ENCODE measurements around the gene CLDN20. TPM values are rescaled to one million over a fixed set of nuclear protein-coding genes. Genes with fewer than 3 reads are reported as not detected.

Gene CLDN20
- total and polyA plus RNA-seq, 2 donors, result not detected

DNA sequence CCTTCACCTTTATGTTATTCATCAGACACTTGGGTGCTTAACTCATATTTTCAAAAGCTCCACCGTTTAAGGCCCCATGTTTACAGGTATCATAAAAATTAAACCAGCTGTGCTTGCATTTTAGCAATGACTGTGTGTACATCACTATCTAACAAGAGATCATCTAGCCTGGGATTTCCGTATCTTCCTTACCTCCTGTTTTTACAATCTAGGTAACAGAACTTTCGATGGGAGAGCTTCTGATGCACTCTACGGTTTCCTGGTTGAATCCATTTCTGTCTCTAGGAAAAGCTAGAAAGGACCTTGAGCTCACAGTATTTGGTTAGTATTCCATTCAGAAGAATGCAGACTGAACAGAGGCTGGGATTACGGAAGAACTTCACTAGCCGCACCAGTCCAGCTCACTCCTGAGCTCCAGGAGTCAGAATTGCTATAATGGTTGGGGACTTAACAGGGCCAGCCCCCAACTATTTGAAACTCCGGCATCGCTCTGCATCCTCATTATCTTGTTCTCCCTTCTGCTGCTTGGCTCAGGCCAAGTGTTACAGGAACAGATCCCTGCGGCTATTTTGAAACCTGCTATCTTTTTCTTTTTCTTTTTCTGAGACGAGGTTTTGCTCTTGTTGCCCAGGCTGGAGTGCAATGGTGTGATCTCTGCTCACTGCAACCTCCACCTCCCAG lies 13.0 kb upstream of the CLDN20 start:
- no peaks in the 10 kb centered on the region for H3K4me1 ChIP-seq (ENCODE audit: control insufficient read depth in 2 of 2, insufficient read depth in 2 of 2, low read length in 2 of 2)
- H3K27me3 ChIP-seq (ENCODE audit: control insufficient read depth in 2 of 2, insufficient read depth in 1 of 2, low read length in 1 of 2), result no peaks in the 10 kb centered on the region
- H3K4me3 ChIP-seq (ENCODE audit: low read length in 2 of 2), result no peak overlapping the region
- peaks cover 0 to 1% of the 10 kb centered on the region in 2 donors for H3K9me3 ChIP-seq (ENCODE audit: control insufficient read depth in 2 of 2, insufficient read depth in 1 of 2, low read length in 1 of 2)
- peaks cover 29 to 31% of the 10 kb centered on the region in 2 donors for H3K36me3 ChIP-seq (ENCODE audit: control insufficient read depth in 2 of 2, insufficient read depth in 2 of 2, low read length in 1 of 2)
- DNase-seq (ENCODE audit: low read depth in 6 of 9, low spot score in 9 of 9), result no peak
- H3K27ac ChIP-seq (ENCODE audit: low read depth in 1 of 2, low read length in 1 of 2), result no peak overlapping the region
- 98% methylated on average over 10 of the region's 10 CpGs for WGBS

DNA sequence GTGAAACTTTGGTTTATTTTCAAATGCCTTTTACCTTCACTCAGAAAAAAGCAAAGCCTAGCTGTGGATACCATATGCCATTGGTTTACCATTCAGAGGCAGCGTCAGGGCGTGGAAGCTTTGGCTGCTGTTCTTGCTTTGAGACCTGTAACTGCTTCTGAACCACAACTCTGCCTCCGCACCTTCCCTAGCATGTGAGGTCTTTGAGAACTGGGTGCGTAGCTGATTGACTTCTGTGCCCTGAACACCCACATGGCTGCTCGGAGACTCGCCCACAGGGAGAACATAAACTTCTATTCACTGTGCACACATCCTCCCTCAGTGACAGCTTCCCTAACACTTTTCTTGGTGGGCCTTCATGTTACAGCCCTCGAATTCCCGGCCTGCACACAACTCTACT lies 11.2 kb upstream of the CLDN20 start:
- H3K36me3 ChIP-seq (ENCODE audit: control insufficient read depth in 2 of 2, insufficient read depth in 2 of 2, low read length in 1 of 2), result peaks cover 35 to 38% of the 10 kb centered on the region in 2 donors
- H3K27ac ChIP-seq (ENCODE audit: low read depth in 1 of 2, low read length in 1 of 2), result no peak overlapping the region
- no peaks in the 10 kb centered on the region for H3K27me3 ChIP-seq (ENCODE audit: control insufficient read depth in 2 of 2, insufficient read depth in 1 of 2, low read length in 1 of 2)
- H3K9me3 ChIP-seq (ENCODE audit: control insufficient read depth in 2 of 2, insufficient read depth in 1 of 2, low read length in 1 of 2), result peaks cover 0 to 1% of the 10 kb centered on the region in 2 donors
- H3K4me3 ChIP-seq (ENCODE audit: low read length in 2 of 2), result no peak overlapping the region
- no peak for DNase-seq (ENCODE audit: low read depth in 6 of 9, low spot score in 9 of 9)
- no peaks in the 10 kb centered on the region for H3K4me1 ChIP-seq (ENCODE audit: control insufficient read depth in 2 of 2, insufficient read depth in 2 of 2, low read length in 2 of 2)
- WGBS, result 96% methylated on average over 8 of the region's 8 CpGs

DNA sequence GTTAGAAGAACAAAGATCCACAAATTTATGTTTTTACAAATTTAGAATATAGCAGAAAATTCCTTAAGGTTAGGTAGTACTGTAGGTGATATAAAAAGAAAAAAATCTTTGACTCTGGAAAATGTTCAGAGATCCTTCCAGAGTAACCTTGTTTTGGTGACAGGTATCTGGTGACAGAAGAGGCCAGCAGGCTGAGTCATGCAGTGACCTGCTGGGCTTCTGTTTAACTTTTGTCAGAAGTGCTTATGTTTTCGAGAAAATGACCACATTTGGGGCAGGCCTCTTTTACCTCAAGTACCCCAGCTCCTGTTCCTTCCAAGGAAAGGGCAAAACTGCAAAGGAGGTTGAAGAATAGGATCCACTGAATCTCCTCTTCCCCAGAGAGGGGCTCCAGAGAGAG lies 10.5 kb upstream of the CLDN20 start:
- WGBS, result 89% methylated on average over 1 of the region's 1 CpG
- Histone ChIP-seq H3K9me3 (ENCODE audit: control insufficient read depth in 2 of 2, insufficient read depth in 1 of 2, low read length in 1 of 2) (peaks cover 0 to 1% of the 10 kb centered on the region in 2 donors), H3K27me3 (ENCODE audit: control insufficient read depth in 2 of 2, insufficient read depth in 1 of 2, low read length in 1 of 2) (no peaks in the 10 kb centered on the region), H3K4me3 (ENCODE audit: low read length in 2 of 2) (no peak overlapping the region), H3K36me3 (ENCODE audit: control insufficient read depth in 2 of 2, insufficient read depth in 2 of 2, low read length in 1 of 2) (peaks cover 38 to 40% of the 10 kb centered on the region in 2 donors), H3K4me1 (ENCODE audit: control insufficient read depth in 2 of 2, insufficient read depth in 2 of 2, low read length in 2 of 2) (no peaks in the 10 kb centered on the region), H3K27ac (ENCODE audit: low read depth in 1 of 2, low read length in 1 of 2) (no peak overlapping the region)
- DNase-seq (ENCODE audit: low read depth in 6 of 9, low spot score in 9 of 9), result no peak

DNA sequence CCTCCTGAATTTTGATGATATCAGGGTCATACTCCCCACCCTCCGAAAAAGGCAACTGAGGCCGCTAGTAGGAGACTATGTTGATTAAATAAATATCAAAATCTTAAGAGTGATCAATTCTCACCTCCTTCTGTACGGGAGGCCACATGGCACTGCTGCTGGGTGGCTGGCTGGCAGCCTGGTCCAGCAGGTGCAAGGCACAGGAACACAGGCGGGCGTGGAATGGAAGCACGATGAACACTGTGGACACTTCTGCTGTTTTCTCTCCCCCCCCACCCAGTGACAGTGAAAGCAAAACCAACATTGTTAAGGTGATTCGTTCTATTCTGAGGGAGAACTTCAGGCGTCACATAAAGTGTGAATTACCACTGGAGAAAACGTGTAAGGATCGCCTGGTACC lies 9.7 kb upstream of the CLDN20 start:
- Histone ChIP-seq H3K9me3 (ENCODE audit: control insufficient read depth in 2 of 2, insufficient read depth in 1 of 2, low read length in 1 of 2) (peaks cover 0 to 1% of the 10 kb centered on the region in 2 donors), H3K4me1 (ENCODE audit: control insufficient read depth in 2 of 2, insufficient read depth in 2 of 2, low read length in 2 of 2) (no peaks in the 10 kb centered on the region), H3K27me3 (ENCODE audit: control insufficient read depth in 2 of 2, insufficient read depth in 1 of 2, low read length in 1 of 2) (no peaks in the 10 kb centered on the region), H3K36me3 (ENCODE audit: control insufficient read depth in 2 of 2, insufficient read depth in 2 of 2, low read length in 1 of 2) (peaks cover 45 to 47% of the 10 kb centered on the region in 2 donors), H3K27ac (ENCODE audit: low read depth in 1 of 2, low read length in 1 of 2) (no peak overlapping the region), H3K4me3 (ENCODE audit: low read length in 2 of 2) (no peak overlapping the region)
- no peak for DNase-seq (ENCODE audit: low read depth in 6 of 9, low spot score in 9 of 9)
- WGBS, result 98% methylated on average over 10 of the region's 10 CpGs

DNA sequence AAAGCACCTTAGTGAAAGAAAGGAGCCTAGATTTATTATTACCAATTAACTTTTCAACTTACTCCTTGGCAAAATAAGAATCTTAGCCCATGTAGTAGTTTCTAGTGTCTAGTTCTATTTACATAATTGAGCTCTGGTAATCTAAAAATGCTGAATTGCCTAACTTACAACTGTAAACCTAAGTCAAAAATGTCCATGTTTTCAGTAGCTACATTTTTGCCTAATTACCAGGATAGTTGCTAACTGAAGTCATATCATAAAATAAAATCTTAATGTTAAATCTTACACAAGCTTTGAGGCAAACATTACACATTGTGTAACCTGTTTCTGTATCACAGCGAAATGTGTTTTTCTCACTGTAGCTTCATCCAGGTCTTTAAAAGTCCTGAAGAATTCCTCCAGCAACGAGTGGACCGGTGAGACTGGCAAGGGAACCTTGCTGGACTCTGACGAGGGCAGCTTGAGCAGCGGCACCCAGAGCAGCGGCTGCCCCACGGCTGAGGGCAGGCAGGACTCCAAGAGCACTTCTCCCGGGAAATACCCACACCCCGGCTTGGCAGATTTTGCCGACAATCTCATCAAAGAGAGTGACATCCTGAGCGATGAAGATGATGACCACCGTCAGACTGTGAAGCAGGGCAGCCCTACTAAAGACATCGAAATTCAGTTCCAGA lies 7.6 kb upstream of the CLDN20 start:
- Histone ChIP-seq H3K9me3 (ENCODE audit: control insufficient read depth in 2 of 2, insufficient read depth in 1 of 2, low read length in 1 of 2) (peaks cover 0 to 1% of the 10 kb centered on the region in 2 donors), H3K27ac (ENCODE audit: low read depth in 1 of 2, low read length in 1 of 2) (no peak overlapping the region), H3K4me1 (ENCODE audit: control insufficient read depth in 2 of 2, insufficient read depth in 2 of 2, low read length in 2 of 2) (no peaks in the 10 kb centered on the region), H3K27me3 (ENCODE audit: control insufficient read depth in 2 of 2, insufficient read depth in 1 of 2, low read length in 1 of 2) (no peaks in the 10 kb centered on the region), H3K36me3 (ENCODE audit: control insufficient read depth in 2 of 2, insufficient read depth in 2 of 2, low read length in 1 of 2) (peaks cover 45 to 54% of the 10 kb centered on the region in 2 donors), H3K4me3 (ENCODE audit: low read length in 2 of 2) (no peak overlapping the region)
- 92% methylated on average over 13 of the region's 13 CpGs for WGBS
- no peak for DNase-seq (ENCODE audit: low read depth in 6 of 9, low spot score in 9 of 9)

DNA sequence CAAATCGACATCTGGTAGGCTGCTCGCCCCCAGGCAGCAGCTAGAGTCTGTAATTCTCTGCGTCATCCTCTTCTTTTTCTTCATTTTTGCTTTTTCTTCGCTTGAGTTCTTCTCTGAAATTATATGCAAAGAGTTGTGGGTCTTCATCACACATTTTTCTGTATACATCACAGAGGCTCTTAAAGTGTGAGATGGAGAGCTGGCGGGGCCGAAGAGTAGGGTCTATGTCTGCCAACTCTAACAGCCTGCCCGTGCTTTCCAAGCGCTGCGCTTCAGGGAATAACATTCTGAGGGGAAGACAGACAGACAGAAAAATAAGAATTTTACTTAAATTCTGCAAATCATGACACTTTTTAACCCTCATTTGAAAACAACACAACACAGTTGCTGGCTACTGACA lies 6.0 kb upstream of the CLDN20 start:
- Histone ChIP-seq H3K27me3 (ENCODE audit: control insufficient read depth in 2 of 2, insufficient read depth in 1 of 2, low read length in 1 of 2) (no peaks in the 10 kb centered on the region), H3K4me3 (ENCODE audit: low read length in 2 of 2) (no peak overlapping the region), H3K4me1 (ENCODE audit: control insufficient read depth in 2 of 2, insufficient read depth in 2 of 2, low read length in 2 of 2) (no peaks in the 10 kb centered on the region), H3K36me3 (ENCODE audit: control insufficient read depth in 2 of 2, insufficient read depth in 2 of 2, low read length in 1 of 2) (peaks cover 37 to 54% of the 10 kb centered on the region in 2 donors), H3K9me3 (ENCODE audit: control insufficient read depth in 2 of 2, insufficient read depth in 1 of 2, low read length in 1 of 2) (peaks cover 0 to 1% of the 10 kb centered on the region in 2 donors), H3K27ac (ENCODE audit: low read depth in 1 of 2, low read length in 1 of 2) (no peak overlapping the region)
- no peak for DNase-seq (ENCODE audit: low read depth in 6 of 9, low spot score in 9 of 9)
- 98% methylated on average over 9 of the region's 9 CpGs for WGBS

DNA sequence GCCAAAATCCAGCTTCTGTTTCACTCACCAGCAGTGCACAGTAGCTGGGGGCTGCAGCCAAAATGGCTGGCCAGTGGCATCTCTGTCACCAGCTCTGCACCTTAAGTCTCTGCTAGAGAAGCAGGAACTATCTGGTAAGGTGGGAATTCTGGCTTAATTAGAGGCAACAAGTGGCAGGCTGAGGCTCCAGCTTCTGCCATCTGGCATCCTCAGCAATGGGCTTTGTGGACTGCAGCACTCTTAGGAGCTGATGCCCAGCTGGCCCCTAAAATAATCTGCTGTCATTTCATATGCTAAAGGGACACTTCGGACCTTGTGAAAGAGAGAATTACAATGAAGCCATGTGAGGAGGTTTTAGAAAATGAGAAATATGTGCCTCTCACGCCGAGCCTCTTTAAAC lies 4.6 kb upstream of the CLDN20 start:
- peaks cover 32 to 50% of the 10 kb centered on the region in 2 donors for H3K36me3 ChIP-seq (ENCODE audit: control insufficient read depth in 2 of 2, insufficient read depth in 2 of 2, low read length in 1 of 2)

DNA sequence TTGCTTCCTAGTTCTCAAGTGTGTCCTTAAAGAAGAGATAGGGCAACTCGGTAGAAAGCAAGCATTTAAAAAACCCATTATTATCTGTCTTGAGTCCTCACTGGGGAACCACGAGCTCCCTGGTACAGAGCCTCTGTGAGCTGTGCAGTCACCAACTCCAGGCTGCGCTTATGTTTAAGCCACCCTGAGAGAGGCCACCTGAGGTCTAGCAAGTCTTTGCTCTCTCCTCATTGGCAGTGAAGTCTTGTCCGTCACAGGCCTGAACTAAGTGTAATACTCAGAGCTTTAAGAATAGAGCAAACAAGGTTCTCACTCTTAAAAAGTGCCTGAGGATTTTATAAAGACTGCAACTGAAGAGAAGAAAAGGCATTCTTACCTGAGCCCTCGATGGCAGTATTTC lies 3.9 kb upstream of the CLDN20 start:
- Histone ChIP-seq H3K4me3 (ENCODE audit: low read length in 2 of 2) (no peak overlapping the region), H3K27ac (ENCODE audit: low read depth in 1 of 2, low read length in 1 of 2) (no peak overlapping the region), H3K36me3 (ENCODE audit: control insufficient read depth in 2 of 2, insufficient read depth in 2 of 2, low read length in 1 of 2) (peaks cover 28 to 48% of the 10 kb centered on the region in 2 donors), H3K4me1 (ENCODE audit: control insufficient read depth in 2 of 2, insufficient read depth in 2 of 2, low read length in 2 of 2) (no peaks in the 10 kb centered on the region), H3K9me3 (ENCODE audit: control insufficient read depth in 2 of 2, insufficient read depth in 1 of 2, low read length in 1 of 2) (no peaks in the 10 kb centered on the region), H3K27me3 (ENCODE audit: control insufficient read depth in 2 of 2, insufficient read depth in 1 of 2, low read length in 1 of 2) (no peaks in the 10 kb centered on the region)
- no peak for DNase-seq (ENCODE audit: low read depth in 6 of 9, low spot score in 9 of 9)
- WGBS, result 98% methylated on average over 5 of the region's 5 CpGs

More for the DNA sequence above, 4.6 kb upstream of the CLDN20 start:
- no peaks in the 10 kb centered on the region for H3K27me3 ChIP-seq (ENCODE audit: control insufficient read depth in 2 of 2, insufficient read depth in 1 of 2, low read length in 1 of 2)
- H3K4me3 ChIP-seq (ENCODE audit: low read length in 2 of 2), result no peak overlapping the region
- no peak for DNase-seq (ENCODE audit: low read depth in 6 of 9, low spot score in 9 of 9)
- 97% methylated on average over 3 of the region's 3 CpGs for WGBS
- H3K9me3 ChIP-seq (ENCODE audit: control insufficient read depth in 2 of 2, insufficient read depth in 1 of 2, low read length in 1 of 2), result no peaks in the 10 kb centered on the region
- H3K27ac ChIP-seq (ENCODE audit: low read depth in 1 of 2, low read length in 1 of 2), result no peak overlapping the region
- no peaks in the 10 kb centered on the region for H3K4me1 ChIP-seq (ENCODE audit: control insufficient read depth in 2 of 2, insufficient read depth in 2 of 2, low read length in 2 of 2)

DNA sequence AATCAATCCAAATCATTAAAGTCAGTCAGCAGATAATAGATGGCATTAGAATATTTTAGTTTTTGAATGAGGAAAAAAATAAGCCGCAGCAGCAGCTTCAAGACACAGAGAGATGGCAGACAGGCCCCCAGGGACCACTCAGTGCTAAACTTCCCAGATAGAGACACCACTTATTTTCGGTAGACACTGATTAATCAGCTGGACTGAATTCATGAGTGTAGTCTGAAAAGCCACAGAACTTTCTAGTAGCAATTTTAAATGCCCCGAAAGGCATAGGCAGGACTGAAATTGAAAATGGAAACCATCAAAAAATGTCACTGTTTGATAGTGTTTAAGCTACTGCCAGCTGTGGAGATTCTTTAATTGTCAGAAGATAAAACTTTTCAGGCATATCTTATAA lies 3.1 kb upstream of the CLDN20 start:
- no peak for DNase-seq (ENCODE audit: low read depth in 6 of 9, low spot score in 9 of 9)
- H3K4me1 ChIP-seq (ENCODE audit: control insufficient read depth in 2 of 2, insufficient read depth in 2 of 2, low read length in 2 of 2), result no peaks in the 10 kb centered on the region
- no peak overlapping the region for H3K4me3 ChIP-seq (ENCODE audit: low read length in 2 of 2)
- H3K27ac ChIP-seq (ENCODE audit: low read depth in 1 of 2, low read length in 1 of 2), result no peak overlapping the region
- H3K9me3 ChIP-seq (ENCODE audit: control insufficient read depth in 2 of 2, insufficient read depth in 1 of 2, low read length in 1 of 2), result no peaks in the 10 kb centered on the region
- peaks cover 31 to 45% of the 10 kb centered on the region in 2 donors for H3K36me3 ChIP-seq (ENCODE audit: control insufficient read depth in 2 of 2, insufficient read depth in 2 of 2, low read length in 1 of 2)
- H3K27me3 ChIP-seq (ENCODE audit: control insufficient read depth in 2 of 2, insufficient read depth in 1 of 2, low read length in 1 of 2), result no peaks in the 10 kb centered on the region
- 84% methylated on average over 3 of the region's 3 CpGs for WGBS

Data from thymus (tissue), 11 donors.